Measurements from ENCODE around the gene CR2.

GRCh38 chr1:207493212-207493611 is 39.1 kb downstream of the CR2 start:
- TF ChIP-seq RFX5 (IDR thresholded peaks at IDR 0.05; ENCODE audit: low read length) (no peak), TCF12 (IDR thresholded peaks at IDR 0.05) (no peak), CTCF (IDR thresholded peaks at IDR 0.05) (no peak), SIN3A (IDR thresholded peaks at IDR 0.05; ENCODE audit: borderline replicate concordance, low read depth, low read length) (no peak), REST (IDR thresholded peaks at IDR 0.05; ENCODE audit: low read depth, low read length) (no peak), IRF3 (IDR thresholded peaks at IDR 0.05; ENCODE audit: low read depth, low read length) (no peak), POLR2AphosphoS5 (IDR thresholded peaks at IDR 0.05; ENCODE audit: low read depth, low read length) (no peak)

Data from SK-N-SH (cell line).